Transverse colon (tissue), 4 donors: ENCODE data around the gene CTNNBL1.

Experiments
- POLR2A ChIP-seq: fragments of 450-650 bp; IDR thresholded peaks from one replicate; pipeline ENCODE4 v1.6.1; 2016; ENCODE audit warnings: antibody characterized with exemption, mild to moderate bottlenecking, moderate library complexity
- POLR2AphosphoS5 ChIP-seq, 3 donors: sonication (generic); formaldehyde crosslinking; IDR thresholded peaks; one replicate each; pipeline ENCODE4 v1.6.1; 2016; ENCODE audit warnings: antibody characterized with exemption in 3 of 3
- TF ChIP-seq, protein P1 (sequence below), 5 experiments: fragments of 200-600 bp in 3 of 5; fragments of 450-650 bp in 2 of 5; sonication (generic) in 3 of 5; IDR thresholded peaks; 1 replicate in 2 of 5; 2 replicates in 3 of 5; pipeline ENCODE4 v1.5.1; 2016 to 2017; ENCODE audit warnings: antibody characterized with exemption in 5 of 5, inconsistent platforms in 3 of 5, mild to moderate bottlenecking in 2 of 5, moderate library complexity in 1 of 5

- no peak for TF ChIP-seq POLR2AphosphoS5 (IDR thresholded peaks at IDR 0.05)
- TF ChIP-seq, protein P1, sequence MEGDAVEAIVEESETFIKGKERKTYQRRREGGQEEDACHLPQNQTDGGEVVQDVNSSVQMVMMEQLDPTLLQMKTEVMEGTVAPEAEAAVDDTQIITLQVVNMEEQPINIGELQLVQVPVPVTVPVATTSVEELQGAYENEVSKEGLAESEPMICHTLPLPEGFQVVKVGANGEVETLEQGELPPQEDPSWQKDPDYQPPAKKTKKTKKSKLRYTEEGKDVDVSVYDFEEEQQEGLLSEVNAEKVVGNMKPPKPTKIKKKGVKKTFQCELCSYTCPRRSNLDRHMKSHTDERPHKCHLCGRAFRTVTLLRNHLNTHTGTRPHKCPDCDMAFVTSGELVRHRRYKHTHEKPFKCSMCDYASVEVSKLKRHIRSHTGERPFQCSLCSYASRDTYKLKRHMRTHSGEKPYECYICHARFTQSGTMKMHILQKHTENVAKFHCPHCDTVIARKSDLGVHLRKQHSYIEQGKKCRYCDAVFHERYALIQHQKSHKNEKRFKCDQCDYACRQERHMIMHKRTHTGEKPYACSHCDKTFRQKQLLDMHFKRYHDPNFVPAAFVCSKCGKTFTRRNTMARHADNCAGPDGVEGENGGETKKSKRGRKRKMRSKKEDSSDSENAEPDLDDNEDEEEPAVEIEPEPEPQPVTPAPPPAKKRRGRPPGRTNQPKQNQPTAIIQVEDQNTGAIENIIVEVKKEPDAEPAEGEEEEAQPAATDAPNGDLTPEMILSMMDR (IDR thresholded peaks at IDR 0.05) = no peak
- no peak for TF ChIP-seq POLR2A
These were observed 56.0 kb downstream of the CTNNBL1 start for GRCh38 chr20:37749620-37750403.
